ENCODE measurements around the gene ZNF512.

The ZNF512 gene

GRCh38 chr2:27636766-27637165, 53.9 kb downstream of the ZNF512 start:
- DNase-seq = no peak
- Mint-ChIP-seq H3K36me3 (peaks cover 57% of the 10 kb centered on the region), H3K4me3 (no peak overlapping the region), H3K4me1 (peaks cover 12% of the 10 kb centered on the region), H3K27me3 (no peaks in the 10 kb centered on the region), H3K9me3 (no peaks in the 10 kb centered on the region), H3K27ac (no peak overlapping the region)
- CTCF ChIA-PET = no interaction called here

GRCh38 chr2:27638037-27638637, 55.3 kb downstream of the ZNF512 start:
- Mint-ChIP-seq H3K9me3 (no peaks in the 10 kb centered on the region), H3K36me3 (peaks cover 58% of the 10 kb centered on the region), H3K4me1 (peaks cover 12% of the 10 kb centered on the region), H3K27ac (peak overlapping the region; percentile 71), H3K27me3 (no peaks in the 10 kb centered on the region), H3K4me3 (no peak overlapping the region)
- no peak for DNase-seq
- CTCF ChIA-PET = interaction anchor here (0.9 kb wide), 2 partner anchors 42 to 45 kb away, joined by 3 to 4 read pairs; no protein-coding TSS in a partner anchor

- Mint-ChIP-seq H3K4me1 (peaks cover 12% of the 10 kb centered on the region), H3K4me3 (no peak overlapping the region), H3K27ac (no peak overlapping the region), H3K27me3 (no peaks in the 10 kb centered on the region), H3K36me3 (peaks cover 59% of the 10 kb centered on the region), H3K9me3 (no peaks in the 10 kb centered on the region)
- no peak for DNase-seq
- CTCF ChIA-PET = no interaction called here
Observed at GRCh38 chr2:27638709-27639108, 55.9 kb downstream of the ZNF512 start.

- H3K4me1 Mint-ChIP-seq = peaks cover 12% of the 10 kb centered on the region
- peak overlapping the region; percentile 6 for H3K27ac Mint-ChIP-seq
- CTCF ChIA-PET = interaction anchor here (2.2 kb wide), 1 partner anchor 43 kb away, joined by 6 read pairs; no protein-coding TSS in a partner anchor
- DNase-seq = no peak
- no peak overlapping the region for H3K4me3 Mint-ChIP-seq
- no peaks in the 10 kb centered on the region for H3K9me3 Mint-ChIP-seq
- peaks cover 47% of the 10 kb centered on the region for H3K36me3 Mint-ChIP-seq
- no peaks in the 10 kb centered on the region for H3K27me3 Mint-ChIP-seq
Observed at GRCh38 chr2:27640722-27641245, 57.9 kb downstream of the ZNF512 start.

- Mint-ChIP-seq H3K4me3 (no peak overlapping the region), H3K4me1 (no peaks in the 10 kb centered on the region), H3K27ac (no peak overlapping the region), H3K9me3 (no peaks in the 10 kb centered on the region), H3K36me3 (peaks cover 43% of the 10 kb centered on the region), H3K27me3 (no peaks in the 10 kb centered on the region)
- CTCF ChIA-PET = interaction anchor here (0.8 kb wide), 1 partner anchor 13 kb away, joined by 3 read pairs; no protein-coding TSS in a partner anchor
- DNase-seq = no peak
Observed at GRCh38 chr2:27645197-27645596, 62.4 kb downstream of the ZNF512 start.

- CTCF ChIA-PET = interaction anchor here (1.4 kb wide), 1 partner anchor 36 kb away, joined by 5 read pairs; no protein-coding TSS in a partner anchor
- no peak for DNase-seq
- Mint-ChIP-seq H3K9me3 (no peaks in the 10 kb centered on the region), H3K36me3 (peaks cover 35% of the 10 kb centered on the region), H3K4me3 (no peak overlapping the region), H3K4me1 (no peaks in the 10 kb centered on the region), H3K27me3 (no peaks in the 10 kb centered on the region), H3K27ac (no peak overlapping the region)
Observed at GRCh38 chr2:27647289-27647688, 64.4 kb downstream of the ZNF512 start.

GRCh38 chr2:27647737-27648136, 64.9 kb downstream of the ZNF512 start:
- DNase-seq = no peak

GRCh38 chr2:27651056-27651455, 68.2 kb downstream of the ZNF512 start:
- Mint-ChIP-seq H3K4me1 (no peaks in the 10 kb centered on the region), H3K27ac (no peak overlapping the region), H3K4me3 (no peak overlapping the region), H3K9me3 (no peaks in the 10 kb centered on the region), H3K36me3 (peaks cover 53% of the 10 kb centered on the region), H3K27me3 (no peaks in the 10 kb centered on the region)
- DNase-seq = no peak
- CTCF ChIA-PET = no interaction called here

More at GRCh38 chr2:27647737-27648136, 64.9 kb downstream of the ZNF512 start:
- Mint-ChIP-seq H3K36me3 (peaks cover 36% of the 10 kb centered on the region), H3K27me3 (no peaks in the 10 kb centered on the region), H3K4me3 (no peak overlapping the region), H3K27ac (no peak overlapping the region), H3K9me3 (no peaks in the 10 kb centered on the region), H3K4me1 (no peaks in the 10 kb centered on the region)
- CTCF ChIA-PET = no interaction called here

GRCh38 chr2:27652341-27652740, 69.5 kb downstream of the ZNF512 start:
- H3K9me3 Mint-ChIP-seq = no peaks in the 10 kb centered on the region
- no peak for DNase-seq
- CTCF ChIA-PET = no interaction called here
- H3K27me3 Mint-ChIP-seq = no peaks in the 10 kb centered on the region
- H3K4me1 Mint-ChIP-seq = no peaks in the 10 kb centered on the region
- H3K36me3 Mint-ChIP-seq = peaks cover 55% of the 10 kb centered on the region
- no peak overlapping the region for H3K4me3 Mint-ChIP-seq
- H3K27ac Mint-ChIP-seq = no peak overlapping the region

GRCh38 chr2:27652790-27653189, 69.9 kb downstream of the ZNF512 start:
- no peak overlapping the region for H3K4me3 Mint-ChIP-seq
- no peak overlapping the region for H3K27ac Mint-ChIP-seq
- H3K9me3 Mint-ChIP-seq = no peaks in the 10 kb centered on the region
- H3K36me3 Mint-ChIP-seq = peaks cover 51% of the 10 kb centered on the region
- H3K27me3 Mint-ChIP-seq = no peaks in the 10 kb centered on the region
- DNase-seq = no peak
- CTCF ChIA-PET = no interaction called here
- H3K4me1 Mint-ChIP-seq = no peaks in the 10 kb centered on the region

- Mint-ChIP-seq H3K4me1 (no peaks in the 10 kb centered on the region), H3K9me3 (no peaks in the 10 kb centered on the region), H3K27me3 (no peaks in the 10 kb centered on the region), H3K36me3 (peaks cover 49% of the 10 kb centered on the region), H3K27ac (no peak overlapping the region), H3K4me3 (no peak overlapping the region)
- CTCF ChIA-PET = no interaction called here
- no peak for DNase-seq
Observed at GRCh38 chr2:27653397-27653796, 70.6 kb downstream of the ZNF512 start.

GRCh38 chr2:27655155-27655951, 72.5 kb downstream of the ZNF512 start:
- H3K9me3 Mint-ChIP-seq = no peaks in the 10 kb centered on the region
- CTCF ChIA-PET = interaction anchor here (1.4 kb wide), 1 partner anchor 28 kb away, joined by 9 read pairs; no protein-coding TSS in a partner anchor
- no peak overlapping the region for H3K27ac Mint-ChIP-seq
- H3K4me1 Mint-ChIP-seq = peaks cover 6% of the 10 kb centered on the region
- H3K4me3 Mint-ChIP-seq = no peak overlapping the region
- H3K27me3 Mint-ChIP-seq = no peaks in the 10 kb centered on the region
- DNase-seq = no peak
- peaks cover 53% of the 10 kb centered on the region for H3K36me3 Mint-ChIP-seq

GRCh38 chr2:27661371-27661770, 78.5 kb downstream of the ZNF512 start:
- H3K27me3 Mint-ChIP-seq = no peaks in the 10 kb centered on the region
- H3K27ac Mint-ChIP-seq = no peak overlapping the region
- H3K4me1 Mint-ChIP-seq = peaks cover 40% of the 10 kb centered on the region
- CTCF ChIA-PET = no interaction called here
- H3K36me3 Mint-ChIP-seq = peaks cover 33% of the 10 kb centered on the region
- no peak for DNase-seq
- H3K9me3 Mint-ChIP-seq = no peaks in the 10 kb centered on the region
- peak overlapping the region; percentile 18 for H3K4me3 Mint-ChIP-seq

- peaks cover 36% of the 10 kb centered on the region for H3K36me3 Mint-ChIP-seq
- H3K27ac Mint-ChIP-seq = peak within 1 kb of the TSS; percentile 99
- peaks cover 41% of the 10 kb centered on the region for H3K4me1 Mint-ChIP-seq
- H3K9me3 Mint-ChIP-seq = no peaks in the 10 kb centered on the region
- H3K4me3 Mint-ChIP-seq = peak within 1 kb of the TSS; percentile 99
- peak; percentile 80 for DNase-seq
- no peaks in the 10 kb centered on the region for H3K27me3 Mint-ChIP-seq
- CTCF ChIA-PET = interaction anchor here (0.5 to 2.0 kb wide), 3 partner anchors 20 to 804 kb away, joined by 3 to 16 read pairs (median 4); no protein-coding TSS in a partner anchor
Observed at GRCh38 chr2:27663285-27664153, 80.7 kb downstream of the ZNF512 start, which contains the start of the genes SLC4A1AP and SUPT7L. TSS of gene SLC4A1AP (plus strand) at chr2:27663889. CDS start at chr2:27663915, 26 bp downstream. TSS of gene SUPT7L (minus strand) at chr2:27663614. CDS start at chr2:27662192, 1,422 bp downstream.
